K562 (cell line): ENCODE data around the gene IRF6. TPM values are rescaled to one million over a fixed set of nuclear protein-coding genes. Genes with fewer than 3 reads are reported as not detected.

Source experiments
- ATF7 ChIP-seq: fragments of 450-650 bp; IDR thresholded peaks from 2 replicates; pipeline ENCODE4 v1.7.1; 2014; ENCODE audit warnings: mild to moderate bottlenecking, moderate library complexity
- BHLHE40 ChIP-seq: IDR thresholded peaks from 2 replicates; pipeline ENCODE4 v1.6.1; 2011; ENCODE audit warnings: low read length, improper control_type of control experiment
- CC2D1A ChIP-seq: fragments of 450-650 bp; IDR thresholded peaks from 2 replicates; pipeline ENCODE4 v1.6.1; 2017; ENCODE audit warnings: mild to moderate bottlenecking
- CUX1 ChIP-seq: fragments of 200-800 bp; sonication (Bioruptor generic); IDR thresholded peaks from 2 replicates; pipeline ENCODE4 v1.6.1; 2016; ENCODE audit warnings: missing genetic modification characterization, missing compliant biosample characterization
- EP400 ChIP-seq: fragments of 450-650 bp; IDR thresholded peaks from 2 replicates; pipeline ENCODE4 v1.6.1; 2017; ENCODE audit warnings: antibody characterized with exemption, mild to moderate bottlenecking, moderate library complexity
- ESRRB ChIP-seq: fragments of 250-450 bp; sonication (Bioruptor Pico); IDR thresholded peaks from 2 replicates; pipeline ENCODE4 v1.5.0; 2020; ENCODE audit warnings: mild to moderate bottlenecking, moderate library complexity, borderline replicate concordance
- EWSR1 ChIP-seq: fragments of 450-650 bp; IDR thresholded peaks from 2 replicates; pipeline ENCODE4 v1.6.1; 2018; ENCODE audit warnings: borderline replicate concordance, mild to moderate bottlenecking, low read depth, moderate library complexity; ENCODE audit not compliant: partially characterized antibody
- HDAC1 ChIP-seq, 2 experiments: fragments of 450-650 bp; IDR thresholded peaks; 2 replicates each; pipeline ENCODE4 v1.6.1; 2016 to 2017; ENCODE audit warnings: inconsistent platforms in 1 of 2, mild to moderate bottlenecking in 1 of 2, moderate library complexity in 1 of 2
- ID3 ChIP-seq, 2 experiments: fragments of 250-450 bp in 1 of 2; fragments of 450-650 bp in 1 of 2; sonication (Bioruptor Pico) in 1 of 2; IDR thresholded peaks; 2 replicates each; pipeline versions ENCODE4 v1.6.1 to v1.8.0; 2016 to 2021; ENCODE audit warnings: mild to moderate bottlenecking in 2 of 2, moderate library complexity in 2 of 2, missing compliant biosample characterization in 1 of 2, missing genetic modification characterization in 1 of 2
- MXI1 ChIP-seq: IDR thresholded peaks from 2 replicates; pipeline ENCODE4 v1.6.1; 2011; ENCODE audit warnings: low read depth, mild to moderate bottlenecking, improper control_type of control experiment, low read length
- SLC30A9 ChIP-seq: fragments of 250-450 bp; sonication (Bioruptor Pico); IDR thresholded peaks from 2 replicates; pipeline ENCODE4 v1.8.0; 2022; ENCODE audit warnings: mild to moderate bottlenecking, moderate library complexity
- SMAD2 ChIP-seq: fragments of 150-350 bp; IDR thresholded peaks from 2 replicates; pipeline ENCODE4 v1.6.1; 2014; ENCODE audit warnings: low read depth, mild to moderate bottlenecking, low read length
- ZBTB17 ChIP-seq: fragments of 450-650 bp; formaldehyde crosslinking; IDR thresholded peaks from 2 replicates; pipeline ENCODE4 v1.4.0; 2020; ENCODE audit warnings: mild to moderate bottlenecking
- polyA plus RNA-seq, 8 experiments: library from polyadenylated mRNA; depleted of rRNA in 4 of 8; stranded (reverse) in 5 of 8; unstranded in 3 of 8; fragments of >200 nt; fragmentation: Nextera tagmentation in 2 of 8; fragmentation: Illumina TruSeq in 1 of 8; extraction: Ambion mirVana in 2 of 8; extraction: Trizol in 1 of 8; gene quantifications; 2 replicates each; pipeline versions ENCODE4 v1.2.1 to v1.2.3, GENCODE V29; 2011 to 2014; ENCODE audit warnings: inconsistent platforms in 1 of 8, missing spikeins in 1 of 8
- total RNA-seq, 7 experiments: library from RNA; depleted of rRNA in 6 of 7; stranded (reverse); fragments of >200 nt in 6 of 7; fragmentation: Illumina TruSeq in 2 of 7; extraction: Trizol in 2 of 7; gene quantifications; 2 replicates each; pipeline versions ENCODE4 v1.2.1 to v1.2.3, GENCODE V29; 2011 to 2021; ENCODE audit warnings: low replicate concordance in 1 of 7
- TF ChIP-seq, protein P1 (sequence below): fragments of 450-650 bp; IDR thresholded peaks from 2 replicates; pipeline ENCODE4 v1.6.1; 2016
- TF ChIP-seq, protein P2 (sequence below): IDR thresholded peaks from 3 replicates; pipeline ENCODE4 v1.6.1; 2011; ENCODE audit warnings: borderline replicate concordance, mild to moderate bottlenecking, moderate library complexity; ENCODE audit not compliant: insufficient read length; ENCODE audit errors: extremely low read depth
- TF ChIP-seq, protein P3 (sequence below): fragments of 250-450 bp; sonication (Bioruptor Pico); IDR thresholded peaks from 2 replicates; pipeline ENCODE4 v1.4.0; 2020; ENCODE audit warnings: mild to moderate bottlenecking

IRF6 gene
- total and polyA plus RNA-seq, 9 of the 15 experiments (the other 6 are each of a cell fraction or from before 2014, with no cell fraction given), result 0.03 to 0.65 (median 0.17) TPM

DNA sequence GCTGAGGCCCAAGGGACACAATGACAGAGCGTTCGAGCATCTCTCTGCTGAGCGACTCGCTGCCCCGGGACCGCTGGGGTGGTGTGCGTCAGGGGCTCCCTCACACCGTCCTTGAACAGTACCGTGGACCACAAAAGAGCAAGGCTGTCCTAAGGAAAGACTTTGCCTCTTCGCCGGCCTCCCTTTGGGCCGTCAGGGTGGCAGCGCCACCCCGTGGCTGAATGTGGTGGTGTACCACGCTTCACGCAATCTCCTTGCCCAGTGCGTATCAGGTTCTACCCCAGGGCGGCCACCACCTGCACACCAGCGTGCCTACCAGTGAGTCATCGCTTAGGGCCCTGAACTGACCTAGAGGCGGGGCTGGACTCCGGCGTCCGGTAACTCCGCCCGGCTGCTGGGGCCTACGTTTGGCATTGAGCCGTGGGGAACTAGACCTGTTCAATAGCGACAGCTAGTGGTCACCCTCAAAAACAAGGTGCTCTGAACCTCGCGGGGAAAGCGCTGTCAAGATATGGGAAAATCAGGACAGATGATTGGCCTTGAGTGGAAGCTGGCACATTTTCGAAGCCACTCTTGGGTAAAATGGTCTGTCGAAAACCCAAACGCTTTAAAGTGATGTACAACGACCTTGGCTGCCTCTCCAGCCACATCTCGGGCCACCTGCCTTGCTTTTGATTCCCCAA is 58.2 kb downstream of the IRF6 start (continued):
- TF ChIP-seq, protein P1, sequence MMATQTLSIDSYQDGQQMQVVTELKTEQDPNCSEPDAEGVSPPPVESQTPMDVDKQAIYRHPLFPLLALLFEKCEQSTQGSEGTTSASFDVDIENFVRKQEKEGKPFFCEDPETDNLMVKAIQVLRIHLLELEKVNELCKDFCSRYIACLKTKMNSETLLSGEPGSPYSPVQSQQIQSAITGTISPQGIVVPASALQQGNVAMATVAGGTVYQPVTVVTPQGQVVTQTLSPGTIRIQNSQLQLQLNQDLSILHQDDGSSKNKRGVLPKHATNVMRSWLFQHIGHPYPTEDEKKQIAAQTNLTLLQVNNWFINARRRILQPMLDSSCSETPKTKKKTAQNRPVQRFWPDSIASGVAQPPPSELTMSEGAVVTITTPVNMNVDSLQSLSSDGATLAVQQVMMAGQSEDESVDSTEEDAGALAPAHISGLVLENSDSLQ, result no peak
- TF ChIP-seq SMAD2, result no peak
- no peak; the same call in 1 of the 2 replicates for TF ChIP-seq EP400
- TF ChIP-seq CC2D1A, result peak; percentile 81; the same call in 1 of the 2 replicates
- TF ChIP-seq MXI1, result no peak
- peak; percentile 75 for TF ChIP-seq BHLHE40
- no peak for TF ChIP-seq ID3 (CRISPR knock-in tag; IDR thresholded peaks at IDR 0.05)
- peak; percentile 62; the same call in 1 of the 2 replicates for TF ChIP-seq ID3 (tag; IDR thresholded peaks at IDR 0.05)
- peak; percentile 91 for TF ChIP-seq ATF7
- TF ChIP-seq CUX1 (CRISPR knock-in tag), result no peak
- no peak for TF ChIP-seq SLC30A9 (CRISPR knock-in tag)
- TF ChIP-seq, protein P2, sequence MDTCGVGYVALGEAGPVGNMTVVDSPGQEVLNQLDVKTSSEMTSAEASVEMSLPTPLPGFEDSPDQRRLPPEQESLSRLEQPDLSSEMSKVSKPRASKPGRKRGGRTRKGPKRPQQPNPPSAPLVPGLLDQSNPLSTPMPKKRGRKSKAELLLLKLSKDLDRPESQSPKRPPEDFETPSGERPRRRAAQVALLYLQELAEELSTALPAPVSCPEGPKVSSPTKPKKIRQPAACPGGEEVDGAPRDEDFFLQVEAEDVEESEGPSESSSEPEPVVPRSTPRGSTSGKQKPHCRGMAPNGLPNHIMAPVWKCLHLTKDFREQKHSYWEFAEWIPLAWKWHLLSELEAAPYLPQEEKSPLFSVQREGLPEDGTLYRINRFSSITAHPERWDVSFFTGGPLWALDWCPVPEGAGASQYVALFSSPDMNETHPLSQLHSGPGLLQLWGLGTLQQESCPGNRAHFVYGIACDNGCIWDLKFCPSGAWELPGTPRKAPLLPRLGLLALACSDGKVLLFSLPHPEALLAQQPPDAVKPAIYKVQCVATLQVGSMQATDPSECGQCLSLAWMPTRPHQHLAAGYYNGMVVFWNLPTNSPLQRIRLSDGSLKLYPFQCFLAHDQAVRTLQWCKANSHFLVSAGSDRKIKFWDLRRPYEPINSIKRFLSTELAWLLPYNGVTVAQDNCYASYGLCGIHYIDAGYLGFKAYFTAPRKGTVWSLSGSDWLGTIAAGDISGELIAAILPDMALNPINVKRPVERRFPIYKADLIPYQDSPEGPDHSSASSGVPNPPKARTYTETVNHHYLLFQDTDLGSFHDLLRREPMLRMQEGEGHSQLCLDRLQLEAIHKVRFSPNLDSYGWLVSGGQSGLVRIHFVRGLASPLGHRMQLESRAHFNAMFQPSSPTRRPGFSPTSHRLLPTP, result no peak
- TF ChIP-seq, protein P3, sequence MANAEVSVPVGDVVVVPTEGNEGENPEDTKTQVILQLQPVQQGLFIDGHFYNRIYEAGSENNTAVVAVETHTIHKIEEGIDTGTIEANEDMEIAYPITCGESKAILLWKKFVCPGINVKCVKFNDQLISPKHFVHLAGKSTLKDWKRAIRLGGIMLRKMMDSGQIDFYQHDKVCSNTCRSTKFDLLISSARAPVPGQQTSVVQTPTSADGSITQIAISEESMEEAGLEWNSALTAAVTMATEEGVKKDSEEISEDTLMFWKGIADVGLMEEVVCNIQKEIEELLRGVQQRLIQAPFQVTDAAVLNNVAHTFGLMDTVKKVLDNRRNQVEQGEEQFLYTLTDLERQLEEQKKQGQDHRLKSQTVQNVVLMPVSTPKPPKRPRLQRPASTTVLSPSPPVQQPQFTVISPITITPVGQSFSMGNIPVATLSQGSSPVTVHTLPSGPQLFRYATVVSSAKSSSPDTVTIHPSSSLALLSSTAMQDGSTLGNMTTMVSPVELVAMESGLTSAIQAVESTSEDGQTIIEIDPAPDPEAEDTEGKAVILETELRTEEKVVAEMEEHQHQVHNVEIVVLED (CRISPR knock-in tag), result no peak
- no peak for TF ChIP-seq ESRRB (CRISPR knock-in tag)
- no peak; a peak in 1 of 4 replicates for TF ChIP-seq HDAC1 (IDR thresholded peaks at IDR 0.05)
- no peak for TF ChIP-seq EWSR1
- 0 out of 2 replicates have a peak, but pooled peaks have one; percentile 63 for TF ChIP-seq ZBTB17 (CRISPR knock-in tag)
